Gastrocnemius medialis (tissue), 4 donors: ENCODE measurements around the gene ARHGEF37. TPM values are rescaled to one million over a fixed set of nuclear protein-coding genes. Genes with fewer than 3 reads are reported as not detected.

Experiments used
- ATAC-seq, 2 donors: fragments of 150-250 bp; one replicate each; pipeline ENCODE4 v1.9.1; 2016
- DNase-seq, 2 donors: peaks; one replicate each; pipeline ENCODE4 v3.0.0-alpha.2; 2019
- H3K27ac ChIP-seq, 4 donors: fragments of 200-600 bp; sonication (generic); 1 replicate in 1 of 4; 2 replicates in 3 of 4; pipeline ENCODE4 v1.5.1; 2016 to 2018; ENCODE audit warnings: mild to moderate bottlenecking in 2 of 4, moderate library complexity in 1 of 4
- H3K27me3 ChIP-seq, 3 donors: fragments of 200-600 bp; sonication (generic) in 2 of 3; 1 replicate in 1 of 3; 2 replicates in 2 of 3; pipeline versions ENCODE4 v1.5.1 to v1.6.0; 2016 to 2019; ENCODE audit warnings: mild to moderate bottlenecking in 1 of 3, moderate library complexity in 1 of 3
- H3K36me3 ChIP-seq, 2 donors: fragments of 200-600 bp; sonication (generic) in 1 of 2; one replicate each; pipeline ENCODE4 v1.5.1; 2017 to 2018
- H3K4me1 ChIP-seq, 2 donors: fragments of 200-600 bp; sonication (generic) in 1 of 2; one replicate each; pipeline ENCODE4 v1.5.1; 2016 to 2017; ENCODE audit warnings: mild to moderate bottlenecking in 2 of 2
- H3K4me3 ChIP-seq, 4 donors: fragments of 200-600 bp; sonication (generic) in 3 of 4; 1 replicate in 1 of 4; 2 replicates in 3 of 4; pipeline ENCODE4 v1.5.1; 2016 to 2019; ENCODE audit warnings: mild to moderate bottlenecking in 2 of 4
- H3K9me3 ChIP-seq, 3 donors: fragments of 200-600 bp; sonication (generic) in 2 of 3; 1 replicate in 1 of 3; 2 replicates in 2 of 3; pipeline ENCODE4 v1.5.1; 2016 to 2019
- POLR2A ChIP-seq, 2 donors: fragments of 450-650 bp; IDR thresholded peaks; one replicate each; pipeline ENCODE4 v1.6.1; 2017; ENCODE audit warnings: antibody characterized with exemption in 2 of 2, mild to moderate bottlenecking in 2 of 2, moderate library complexity in 2 of 2
- in situ Hi-C, 4 donors: fragments of 200-750 bp; cut with MboI; loops; one replicate each; pipeline versions ENCODE4 v1.15.0 to v1.8.0; 2017; ENCODE audit warnings: low sequenced_read_pairs in 4 of 4
- intact Hi-C: fragments of 100-400 bp; cut with DNase I; formaldehyde crosslinking; loops from one replicate; pipeline ENCODE4 v1.15.1; 2023; ENCODE audit warnings: low total_unique reads
- total RNA-seq, 4 donors: library from RNA; depleted of rRNA; stranded (reverse); fragments of >200 nt; gene quantifications; one replicate each; pipeline versions ENCODE4 v1.1.0 to v1.2.3, GENCODE V29; 2016
- TF ChIP-seq, protein P1 (sequence below), 5 experiments: fragments of 450-650 bp in 3 of 5; fragments of 200-600 bp in 2 of 5; sonication (generic) in 2 of 5; IDR thresholded peaks in 4 of 5; conservative IDR thresholded peaks in 1 of 5; 1 replicate in 4 of 5; 2 replicates in 1 of 5; pipeline ENCODE4 v1.5.1; 2016 to 2019; ENCODE audit warnings: antibody characterized with exemption in 5 of 5, mild to moderate bottlenecking in 3 of 5, moderate library complexity in 3 of 5

The ARHGEF37 gene
- total RNA-seq, 4 donors from 2014 or later, result 9.5 to 28.6 (median 21.0) TPM

DNA sequence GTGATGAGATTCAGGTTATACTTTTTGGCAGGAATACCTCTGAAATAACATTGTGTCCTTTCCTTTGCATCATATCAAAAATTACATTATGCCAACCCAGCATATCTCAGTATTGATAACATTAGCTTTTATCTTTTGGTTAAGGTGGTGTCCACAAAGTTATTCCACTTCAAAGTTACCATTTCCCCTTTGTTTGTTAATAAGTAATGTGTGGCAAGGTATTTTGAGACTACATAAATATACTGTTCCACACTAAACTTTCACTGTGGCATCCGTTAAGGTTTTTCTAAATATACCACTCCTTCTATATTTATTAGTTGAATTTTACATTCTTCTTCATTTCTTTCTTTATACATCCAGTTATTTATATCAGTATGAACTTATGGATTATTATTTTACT, 14.1 kb upstream of the ARHGEF37 start:
- Histone ChIP-seq H3K9me3 (no peaks in the 10 kb centered on the region), H3K4me1 (peaks cover 10 to 16% of the 10 kb centered on the region in 2 donors), H3K36me3 (no peaks in the 10 kb centered on the region), H3K27me3 (no peaks in the 10 kb centered on the region), H3K4me3 (no peak overlapping the region), H3K27ac (no peak overlapping the region)
- in situ Hi-C loops, result loop anchor here in 3 of 4 donors (5.0 to 25.0 kb wide), 4 partner anchors 130 to 430 kb away; partner anchors contain the start of gene ABLIM3 (in 1 of the 3)
- DNase-seq (no peak), ATAC-seq (no peak)
- TF ChIP-seq POLR2A (IDR thresholded peaks at IDR 0.05), result no peak
- TF ChIP-seq, protein P1, sequence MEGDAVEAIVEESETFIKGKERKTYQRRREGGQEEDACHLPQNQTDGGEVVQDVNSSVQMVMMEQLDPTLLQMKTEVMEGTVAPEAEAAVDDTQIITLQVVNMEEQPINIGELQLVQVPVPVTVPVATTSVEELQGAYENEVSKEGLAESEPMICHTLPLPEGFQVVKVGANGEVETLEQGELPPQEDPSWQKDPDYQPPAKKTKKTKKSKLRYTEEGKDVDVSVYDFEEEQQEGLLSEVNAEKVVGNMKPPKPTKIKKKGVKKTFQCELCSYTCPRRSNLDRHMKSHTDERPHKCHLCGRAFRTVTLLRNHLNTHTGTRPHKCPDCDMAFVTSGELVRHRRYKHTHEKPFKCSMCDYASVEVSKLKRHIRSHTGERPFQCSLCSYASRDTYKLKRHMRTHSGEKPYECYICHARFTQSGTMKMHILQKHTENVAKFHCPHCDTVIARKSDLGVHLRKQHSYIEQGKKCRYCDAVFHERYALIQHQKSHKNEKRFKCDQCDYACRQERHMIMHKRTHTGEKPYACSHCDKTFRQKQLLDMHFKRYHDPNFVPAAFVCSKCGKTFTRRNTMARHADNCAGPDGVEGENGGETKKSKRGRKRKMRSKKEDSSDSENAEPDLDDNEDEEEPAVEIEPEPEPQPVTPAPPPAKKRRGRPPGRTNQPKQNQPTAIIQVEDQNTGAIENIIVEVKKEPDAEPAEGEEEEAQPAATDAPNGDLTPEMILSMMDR (IDR thresholded peaks at IDR 0.05 in 4 of 5, conservative IDR thresholded peaks at IDR 0.05 in 1 of 5), result no peak
- intact Hi-C loops, result no loop called here

DNA sequence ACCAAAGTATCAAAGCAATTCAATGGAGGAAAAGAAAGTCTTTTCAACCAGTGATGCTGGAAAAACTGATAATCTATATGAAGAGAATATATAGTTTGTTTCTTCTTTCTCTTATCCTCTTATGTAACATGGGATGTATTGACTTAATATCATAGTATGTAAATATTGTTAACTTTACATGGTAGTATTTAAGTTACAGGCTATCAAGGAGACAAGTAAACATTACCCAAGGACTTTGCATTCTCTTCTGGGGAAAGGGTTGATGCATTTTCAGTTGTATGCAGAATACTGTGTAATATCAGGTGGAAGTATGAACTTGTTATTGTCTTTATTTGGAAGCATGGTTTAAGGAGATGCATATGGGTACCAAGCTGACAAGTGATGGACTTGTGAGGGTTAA, 9.1 kb upstream of the ARHGEF37 start:
- in situ Hi-C loops (loop anchor here in 1 of 4 donors (25.0 kb wide), 1 partner anchor 435 kb away; the partner anchor contains the start of gene ABLIM3), intact Hi-C loops (no loop called here)
- no peaks in the 10 kb centered on the region for H3K36me3 ChIP-seq
- TF ChIP-seq, protein P1 (IDR thresholded peaks at IDR 0.05 in 4 of 5, conservative IDR thresholded peaks at IDR 0.05 in 1 of 5), result no peak
- TF ChIP-seq POLR2A (IDR thresholded peaks at IDR 0.05), result no peak
- DNase-seq (no peak), ATAC-seq (no peak)
- no peak overlapping the region for H3K27ac ChIP-seq
- no peaks in the 10 kb centered on the region for H3K27me3 ChIP-seq
- H3K9me3 ChIP-seq, result no peaks in the 10 kb centered on the region
- H3K4me1 ChIP-seq, result no peaks in the 10 kb centered on the region
- H3K4me3 ChIP-seq, result no peak overlapping the region

DNA sequence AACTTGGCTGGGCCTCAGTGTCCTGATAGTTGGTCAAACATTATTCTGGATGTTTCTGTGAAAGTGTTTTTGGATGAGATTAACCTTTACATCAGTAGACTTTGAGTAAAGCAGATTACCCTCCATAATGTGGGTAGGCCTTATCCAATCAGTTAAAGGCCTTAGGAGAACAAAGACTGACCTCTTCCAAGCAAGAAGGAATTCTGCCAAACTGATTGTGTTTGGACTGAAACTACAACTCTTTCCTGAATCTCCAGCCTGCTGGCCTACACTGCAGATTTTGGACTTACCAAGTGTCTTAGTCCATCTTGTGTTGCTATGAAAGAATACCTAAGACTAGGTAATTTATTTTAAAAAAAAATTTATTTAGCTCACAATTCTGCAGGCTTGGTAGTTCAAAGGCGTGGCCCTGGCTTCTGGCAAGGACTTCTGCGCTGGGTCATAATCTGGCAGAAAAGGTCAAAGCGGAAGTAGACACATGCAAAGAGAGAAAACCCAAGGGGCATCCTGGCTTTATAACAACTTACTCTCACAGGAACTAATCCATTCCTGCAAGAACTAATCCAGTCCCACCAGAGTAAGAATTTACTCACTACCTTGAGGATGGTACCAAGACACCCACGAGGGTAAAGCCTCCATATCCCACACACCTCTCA, 8.6 kb upstream of the ARHGEF37 start:
- in situ Hi-C loops, result loop anchor here in 1 of 4 donors (25.0 kb wide), 1 partner anchor 435 kb away; the partner anchor contains the start of gene ABLIM3
- ATAC-seq, result no peak
- no peaks in the 10 kb centered on the region for H3K36me3 ChIP-seq
- no peak for TF ChIP-seq POLR2A (IDR thresholded peaks at IDR 0.05)
- TF ChIP-seq, protein P1 (IDR thresholded peaks at IDR 0.05 in 4 of 5, conservative IDR thresholded peaks at IDR 0.05 in 1 of 5), result no peak
- no peak overlapping the region for H3K4me3 ChIP-seq
- H3K4me1 ChIP-seq, result no peaks in the 10 kb centered on the region
- intact Hi-C loops, result no loop called here
- H3K27me3 ChIP-seq, result no peaks in the 10 kb centered on the region
- no peak for DNase-seq
- no peak overlapping the region for H3K27ac ChIP-seq
- H3K9me3 ChIP-seq, result no peaks in the 10 kb centered on the region

DNA sequence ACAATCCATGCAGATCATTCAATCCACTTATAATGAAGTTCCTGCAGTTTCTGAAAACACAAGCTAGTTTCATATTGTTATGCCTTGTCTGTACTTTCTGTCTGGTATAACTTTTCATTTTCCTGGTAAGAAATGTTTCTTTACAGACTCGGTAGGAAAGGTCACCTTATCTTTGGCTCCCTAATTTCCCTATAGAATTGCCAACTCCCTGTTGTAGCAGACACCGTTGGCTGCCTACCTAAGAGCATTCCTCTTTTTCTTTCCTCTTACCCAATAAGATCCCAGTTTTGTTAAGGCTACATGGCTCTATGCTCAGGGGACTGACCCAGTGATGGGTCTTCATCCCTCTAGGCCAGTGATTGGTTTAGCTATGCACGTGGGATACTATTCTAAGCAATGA, 6.2 kb upstream of the ARHGEF37 start:
- H3K27ac ChIP-seq, result no peak overlapping the region
- intact Hi-C loops, result no loop called here
- ATAC-seq (no peak), DNase-seq (no peak)
- H3K4me1 ChIP-seq, result no peaks in the 10 kb centered on the region
- H3K4me3 ChIP-seq, result no peak overlapping the region
- no peaks in the 10 kb centered on the region for H3K9me3 ChIP-seq
- TF ChIP-seq, protein P1 (IDR thresholded peaks at IDR 0.05 in 4 of 5, conservative IDR thresholded peaks at IDR 0.05 in 1 of 5), result no peak
- no peak for TF ChIP-seq POLR2A (IDR thresholded peaks at IDR 0.05)
- no peaks in the 10 kb centered on the region for H3K36me3 ChIP-seq
- H3K27me3 ChIP-seq, result no peaks in the 10 kb centered on the region
- in situ Hi-C loops, result loop anchor here in 1 of 4 donors (25.0 kb wide), 1 partner anchor 413 kb away; no protein-coding TSS in a partner anchor
